GM23248 (cell line): ENCODE results near the gene CNTNAP4. TPM values are rescaled to one million over a fixed set of nuclear protein-coding genes. Genes with fewer than 3 reads are reported as not detected.

Experiments
- DNase-seq: peaks from one replicate; pipeline ENCODE4 v3.0.0-alpha.2; 2015
- H2AFZ ChIP-seq: fragments of 200-600 bp; sonication (generic); 2 replicates; pipeline ENCODE4 v1.6.1; 2016; ENCODE audit warnings: antibody characterized with exemption
- H3F3A ChIP-seq: fragments of 200-600 bp; sonication (generic); 2 replicates; pipeline ENCODE4 v1.6.1; 2016; ENCODE audit warnings: mild to moderate bottlenecking, antibody characterized with exemption, mixed run types; ENCODE audit not compliant: insufficient read depth
- H3K27ac ChIP-seq: fragments of 200-600 bp; sonication (generic); 2 replicates; pipeline ENCODE4 v1.5.1; 2016; ENCODE audit warnings: mild to moderate bottlenecking
- H3K27me3 ChIP-seq: fragments of 200-600 bp; sonication (generic); replicated peaks from 2 replicates; pipeline ENCODE4 v1.6.1; 2016; ENCODE audit warnings: mild to moderate bottlenecking; ENCODE audit not compliant: insufficient read depth
- H3K36me3 ChIP-seq: fragments of 200-600 bp; sonication (generic); 2 replicates; pipeline ENCODE4 v1.6.1; 2016; ENCODE audit warnings: low read depth, mild to moderate bottlenecking
- H3K4me1 ChIP-seq: fragments of 200-600 bp; sonication (generic); 2 replicates; pipeline ENCODE4 v1.6.1; 2016; ENCODE audit warnings: mild to moderate bottlenecking; ENCODE audit not compliant: insufficient read depth
- H3K4me2 ChIP-seq: fragments of 200-600 bp; sonication (generic); one replicate; pipeline ENCODE4 v1.6.1; 2016; ENCODE audit warnings: mild to moderate bottlenecking; ENCODE audit not compliant: unreplicated experiment
- H3K4me3 ChIP-seq: fragments of 200-600 bp; sonication (generic); 2 replicates; pipeline ENCODE4 v1.5.1; 2016; ENCODE audit warnings: mild to moderate bottlenecking
- H3K79me2 ChIP-seq: fragments of 200-600 bp; sonication (generic); 2 replicates; pipeline ENCODE4 v1.6.1; 2016; ENCODE audit warnings: mild to moderate bottlenecking; ENCODE audit not compliant: insufficient read depth
- H3K9ac ChIP-seq: fragments of 200-600 bp; sonication (generic); 2 replicates; pipeline ENCODE4 v1.6.1; 2016; ENCODE audit warnings: mild to moderate bottlenecking
- H3K9me2 ChIP-seq: fragments of 200-600 bp; sonication (generic); 2 replicates; pipeline ENCODE4 v1.6.1; 2016; ENCODE audit warnings: mixed run types, mild to moderate bottlenecking, moderate library complexity; ENCODE audit not compliant: insufficient read depth
- H3K9me3 ChIP-seq: fragments of 200-600 bp; sonication (generic); one replicate; pipeline ENCODE4 v1.6.1; 2017; ENCODE audit warnings: low read depth
- H4K20me1 ChIP-seq: fragments of 200-600 bp; sonication (generic); 2 replicates; pipeline ENCODE4 v1.6.0; 2016; ENCODE audit not compliant: insufficient read depth
- EZH2 ChIP-seq: fragments of 200-600 bp; sonication (generic); IDR thresholded peaks from 2 replicates; pipeline ENCODE4 v1.6.1; 2018; ENCODE audit warnings: antibody characterized with exemption, mild to moderate bottlenecking; ENCODE audit not compliant: insufficient read depth, poor library complexity, severe bottlenecking
- EZH2phosphoT487 ChIP-seq: fragments of 200-600 bp; sonication (generic); IDR thresholded peaks from 2 replicates; pipeline ENCODE4 v1.6.1; 2018; ENCODE audit warnings: antibody characterized with exemption, moderate library complexity, mild to moderate bottlenecking, low read depth; ENCODE audit not compliant: insufficient read depth
- WGBS, 2 experiments: methylation state at CpG; one replicate each; pipeline ENCODE4 v1.1.6; 2015 to 2017; ENCODE audit warnings: low lambda C conversion rate in 2 of 2, low coverage in 1 of 2; ENCODE audit errors: missing lambda C conversion rate in 2 of 2; 5-methylcytosine and 5-hydroxymethylcytosine counted together
- in situ Hi-C: fragments of 300-500 bp; cut with MboI; formaldehyde crosslinking; loops from 2 replicates; pipeline ENCODE4 v1.15.0; 2020
- polyA plus RNA-seq: library from polyadenylated mRNA; unstranded; fragments of >200 nt; fragmentation: Nextera tagmentation; extraction: Ambion mirVana; gene quantifications from 2 replicates; pipeline ENCODE4 v1.2.1, GENCODE V29; 2016
- total RNA-seq: library from RNA; depleted of rRNA; stranded (reverse); fragments of >200 nt; shearing (Covaris generic); gene quantifications from 2 replicates; pipeline ENCODE4 v1.2.3, GENCODE V29; 2014

The CNTNAP4 gene
- total and polyA plus RNA-seq, 2 experiments from 2014 or later, result not detected

- no peak for DNase-seq
- H3K9me2 ChIP-seq, result no peaks in the 10 kb centered on the region
- 0 to 5% methylated on average over 1 of the region's 1 CpG for WGBS, 2 experiments
- no peak for TF ChIP-seq EZH2
- no peak for TF ChIP-seq EZH2phosphoT487
- H3K27ac ChIP-seq, result no peak overlapping the region
- H3K9ac ChIP-seq, result no peak overlapping the region
- in situ Hi-C loops, result no loop called here
- H2AFZ ChIP-seq, result no peak overlapping the region
- no peaks in the 10 kb centered on the region for H3K27me3 ChIP-seq
- no peak overlapping the region for H3K4me3 ChIP-seq
- no peaks in the 10 kb centered on the region for H3K79me2 ChIP-seq
- no peaks in the 10 kb centered on the region for H4K20me1 ChIP-seq
- H3K9me3 ChIP-seq, result no peaks in the 10 kb centered on the region
- no peaks in the 10 kb centered on the region for H3K4me1 ChIP-seq
- no peaks in the 10 kb centered on the region for H3F3A ChIP-seq
- H3K4me2 ChIP-seq, result no peak overlapping the region
- no peaks in the 10 kb centered on the region for H3K36me3 ChIP-seq
These were observed 58.9 kb downstream of the CNTNAP4 start for GRCh38 chr16:76336112-76336511.

- no peaks in the 10 kb centered on the region for H3K27me3 ChIP-seq
- H3K36me3 ChIP-seq, result no peaks in the 10 kb centered on the region
- no peaks in the 10 kb centered on the region for H3F3A ChIP-seq
- no peak for DNase-seq
- in situ Hi-C loops, result no loop called here
- no peaks in the 10 kb centered on the region for H4K20me1 ChIP-seq
- H3K9me2 ChIP-seq, result no peaks in the 10 kb centered on the region
- H3K4me1 ChIP-seq, result no peaks in the 10 kb centered on the region
- H3K9me3 ChIP-seq, result peaks cover 3% of the 10 kb centered on the region
- no peak overlapping the region for H3K9ac ChIP-seq
- no peaks in the 10 kb centered on the region for H3K79me2 ChIP-seq
- no peak overlapping the region for H3K27ac ChIP-seq
- no peak for TF ChIP-seq EZH2phosphoT487
- no peak for TF ChIP-seq EZH2
- H3K4me3 ChIP-seq, result no peak overlapping the region
- no peak overlapping the region for H3K4me2 ChIP-seq
- H2AFZ ChIP-seq, result no peak overlapping the region
These were observed 61.3 kb downstream of the CNTNAP4 start for GRCh38 chr16:76338472-76338871.

GRCh38 chr16:76343769-76344168 is 66.6 kb downstream of the CNTNAP4 start:
- no peak for TF ChIP-seq EZH2phosphoT487
- no peak for TF ChIP-seq EZH2
- Histone ChIP-seq H3K27ac (no peak overlapping the region), H3K9me3 (peaks cover 3% of the 10 kb centered on the region), H3K4me3 (no peak overlapping the region), H3K4me2 (no peak overlapping the region), H3K9ac (no peak overlapping the region), H3K9me2 (no peaks in the 10 kb centered on the region), H3F3A (no peaks in the 10 kb centered on the region), H3K27me3 (no peaks in the 10 kb centered on the region), H3K79me2 (no peaks in the 10 kb centered on the region), H3K4me1 (no peaks in the 10 kb centered on the region), H2AFZ (no peak overlapping the region), H3K36me3 (no peaks in the 10 kb centered on the region), H4K20me1 (no peaks in the 10 kb centered on the region)
- DNase-seq, result no peak
- in situ Hi-C loops, result no loop called here
- WGBS, 2 experiments, result 24% methylated on average over 3 of the region's 3 CpGs

- H3K27me3 ChIP-seq, result no peaks in the 10 kb centered on the region
- H3K36me3 ChIP-seq, result no peaks in the 10 kb centered on the region
- H3K4me2 ChIP-seq, result no peak overlapping the region
- 0% methylated on average over 3 of the region's 3 CpGs for WGBS, 2 experiments
- no peaks in the 10 kb centered on the region for H3K9me2 ChIP-seq
- peaks cover 3% of the 10 kb centered on the region for H3K9me3 ChIP-seq
- TF ChIP-seq EZH2phosphoT487, result no peak
- TF ChIP-seq EZH2, result no peak
- H3K9ac ChIP-seq, result no peak overlapping the region
- no peak overlapping the region for H3K4me3 ChIP-seq
- H3K4me1 ChIP-seq, result no peaks in the 10 kb centered on the region
- in situ Hi-C loops, result no loop called here
- no peaks in the 10 kb centered on the region for H3K79me2 ChIP-seq
- no peak overlapping the region for H2AFZ ChIP-seq
- no peaks in the 10 kb centered on the region for H3F3A ChIP-seq
- peak; percentile 0 for DNase-seq
- no peaks in the 10 kb centered on the region for H4K20me1 ChIP-seq
- H3K27ac ChIP-seq, result no peak overlapping the region
These were observed 68.0 kb downstream of the CNTNAP4 start for GRCh38 chr16:76345163-76345661.

GRCh38 chr16:76346210-76346609 is 69.0 kb downstream of the CNTNAP4 start:
- TF ChIP-seq EZH2, result no peak
- TF ChIP-seq EZH2phosphoT487, result no peak

More at GRCh38 chr16:76346210-76346609, 69.0 kb downstream of the CNTNAP4 start:
- H3K9me3 ChIP-seq, result peaks cover 3% of the 10 kb centered on the region
- no peak overlapping the region for H3K4me2 ChIP-seq
- WGBS, 2 experiments, result 46 to 60% methylated on average over 3 of the region's 3 CpGs
- no peaks in the 10 kb centered on the region for H3F3A ChIP-seq
- no peaks in the 10 kb centered on the region for H3K9me2 ChIP-seq
- H4K20me1 ChIP-seq, result no peaks in the 10 kb centered on the region
- no peak overlapping the region for H2AFZ ChIP-seq
- H3K27ac ChIP-seq, result no peak overlapping the region
- no peaks in the 10 kb centered on the region for H3K27me3 ChIP-seq
- no peak for DNase-seq
- in situ Hi-C loops, result no loop called here
- H3K4me3 ChIP-seq, result no peak overlapping the region
- no peaks in the 10 kb centered on the region for H3K36me3 ChIP-seq
- no peak overlapping the region for H3K9ac ChIP-seq
- H3K79me2 ChIP-seq, result no peaks in the 10 kb centered on the region
- no peaks in the 10 kb centered on the region for H3K4me1 ChIP-seq
